ENCODE results near the gene SRSF2.
"Not testable (repeated sequence)": the region's sequence is repeated elsewhere in the genome, so short reads cannot be mapped to it uniquely, and the experiment has no call there.

Gene SRSF2

DNA sequence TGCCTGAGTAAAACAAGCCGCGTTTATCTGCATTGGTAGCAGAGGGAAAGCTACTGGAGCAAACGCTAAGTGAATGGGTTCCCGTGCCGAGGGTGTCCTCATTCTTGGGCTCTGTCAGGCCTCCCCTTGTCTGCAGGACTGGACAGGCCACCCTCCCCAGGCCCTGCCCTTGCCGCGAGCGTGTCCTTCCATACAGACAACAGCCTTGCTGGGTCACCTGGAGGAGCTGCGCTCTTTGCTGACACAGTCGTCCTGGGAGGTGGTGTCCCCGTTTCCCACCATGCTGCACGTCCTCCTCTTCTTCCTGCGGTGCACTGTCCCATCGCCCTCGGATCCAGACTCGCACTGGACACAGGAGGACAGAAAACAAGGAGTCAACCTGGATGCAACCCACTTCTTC lies 18.6 kb downstream of the SRSF2 start:
- no peak for DNase-seq

DNA sequence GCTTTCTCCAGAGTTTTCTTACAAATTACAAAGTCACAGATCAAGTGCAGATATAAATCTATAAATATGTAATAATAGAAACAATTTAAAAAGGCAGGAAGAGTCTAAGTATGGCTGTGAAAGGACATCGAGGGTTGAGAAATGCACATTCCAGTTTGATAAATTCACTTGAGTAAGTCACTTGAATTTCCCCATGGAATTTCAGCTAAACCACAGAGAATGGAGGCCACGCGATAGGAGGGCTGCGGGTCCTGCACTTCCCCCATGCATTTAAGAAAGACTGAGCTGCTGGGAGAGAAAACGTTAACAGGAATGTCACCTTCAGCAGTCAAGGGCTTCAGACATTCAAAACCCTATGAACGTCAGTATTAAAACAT lies 20.3 kb downstream of the SRSF2 start:
- no peak for DNase-seq

DNA sequence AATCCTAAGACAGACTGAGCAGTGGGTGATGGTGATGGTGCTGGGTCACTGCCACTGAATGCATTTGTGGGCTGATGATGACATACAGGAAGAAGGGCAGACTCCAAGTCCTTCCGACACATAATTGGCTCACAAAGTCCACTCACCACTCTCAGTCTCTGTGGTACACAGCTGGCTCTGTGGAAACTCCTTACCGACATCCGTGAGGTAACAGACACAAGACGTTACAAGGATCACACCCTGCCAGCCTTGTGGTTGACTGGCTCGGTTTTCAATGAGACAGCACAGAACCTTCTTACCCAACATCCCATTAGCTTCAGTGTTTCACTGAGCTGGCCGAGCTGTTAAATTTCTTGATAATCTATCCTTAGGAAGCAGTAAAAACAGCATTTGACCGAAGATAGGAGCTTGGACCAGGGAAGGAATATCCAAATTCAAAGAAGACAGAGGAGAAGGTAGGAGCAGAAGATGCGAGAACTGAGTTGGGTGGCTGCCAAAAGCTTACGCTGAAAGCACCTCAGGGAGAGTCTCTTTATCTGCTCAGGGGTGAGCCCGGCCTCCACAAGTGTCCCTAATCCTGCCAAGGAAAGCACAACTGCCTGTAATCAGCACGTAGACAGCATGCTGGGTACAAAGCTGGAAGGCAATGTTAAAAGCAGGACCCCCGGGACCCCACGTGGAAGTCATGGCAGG lies 20.8 kb downstream of the SRSF2 start:
- no peak for DNase-seq

DNA sequence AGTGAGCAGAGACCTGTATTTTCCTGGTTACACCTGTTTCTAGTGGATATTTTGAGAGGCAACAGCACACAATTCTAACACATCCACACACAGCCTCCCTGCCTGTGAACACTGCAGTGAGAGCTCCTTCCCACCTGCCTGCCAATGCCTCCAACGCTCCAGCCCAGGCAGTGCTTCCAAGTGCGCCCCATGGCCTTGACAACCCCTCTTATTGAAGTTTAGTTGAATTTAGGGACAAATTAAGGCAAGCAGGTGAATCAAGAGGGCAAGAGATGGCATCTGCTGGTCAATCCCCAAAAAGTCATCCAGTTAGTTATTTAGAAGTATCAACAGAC lies 21.7 kb downstream of the SRSF2 start:
- DNase-seq: no peak

GRCh38 chr17:76714822-76715495 lies 22.2 kb downstream of the SRSF2 start:
- DNase-seq: no peak

GRCh38 chr17:76714336-76714735 lies 22.8 kb downstream of the SRSF2 start:
- DNase-seq: no peak

DNA sequence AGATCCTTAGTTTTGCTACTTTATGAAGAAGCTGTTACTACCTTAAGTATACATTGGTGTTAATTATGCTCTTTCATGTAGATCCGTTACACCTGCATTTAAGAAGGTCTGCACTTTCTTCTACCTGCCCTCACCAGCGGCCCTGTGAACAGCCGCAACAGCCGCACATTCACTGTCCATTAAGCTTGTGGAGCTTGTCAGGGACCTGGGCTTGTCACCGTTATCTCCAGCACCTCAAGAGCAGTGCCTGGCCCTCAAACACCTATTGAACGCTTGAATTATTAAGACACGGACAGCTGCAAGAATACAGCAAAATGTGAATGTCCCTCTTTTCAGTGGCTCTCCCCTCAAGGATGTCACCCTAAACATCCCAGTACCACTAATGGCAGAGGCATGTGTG lies 23.4 kb downstream of the SRSF2 start:
- no peak for DNase-seq

DNA sequence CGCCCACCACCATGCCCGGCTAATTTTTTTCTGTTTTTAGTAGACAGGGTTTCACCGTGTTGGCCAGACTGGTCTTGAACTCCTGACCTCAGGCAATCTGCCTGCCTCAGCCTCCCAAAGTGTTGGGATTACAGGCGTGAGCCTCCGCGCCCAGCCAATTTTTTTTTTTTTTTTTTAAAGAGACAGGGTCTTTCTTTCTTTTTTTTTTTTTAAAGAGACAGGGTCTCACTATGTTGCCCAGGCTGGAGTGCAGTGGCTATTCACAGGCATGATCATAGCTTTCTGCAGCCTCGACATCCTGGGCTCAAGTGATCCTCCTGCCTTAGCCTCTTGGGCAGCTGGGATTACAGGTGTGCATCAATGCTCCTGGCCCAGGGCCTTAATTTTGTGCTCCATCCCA lies 24.8 kb downstream of the SRSF2 start:
- not testable (repeated sequence) for DNase-seq

- no peak for DNase-seq
Observed at GRCh38 chr17:76710863-76711611, 26.1 kb downstream of the SRSF2 start, which contains the start of gene MXRA7. Gene MXRA7, minus strand, starts transcription at chr17:76710965. Its CDS starts 19 bp downstream, at chr17:76710946.

DNA sequence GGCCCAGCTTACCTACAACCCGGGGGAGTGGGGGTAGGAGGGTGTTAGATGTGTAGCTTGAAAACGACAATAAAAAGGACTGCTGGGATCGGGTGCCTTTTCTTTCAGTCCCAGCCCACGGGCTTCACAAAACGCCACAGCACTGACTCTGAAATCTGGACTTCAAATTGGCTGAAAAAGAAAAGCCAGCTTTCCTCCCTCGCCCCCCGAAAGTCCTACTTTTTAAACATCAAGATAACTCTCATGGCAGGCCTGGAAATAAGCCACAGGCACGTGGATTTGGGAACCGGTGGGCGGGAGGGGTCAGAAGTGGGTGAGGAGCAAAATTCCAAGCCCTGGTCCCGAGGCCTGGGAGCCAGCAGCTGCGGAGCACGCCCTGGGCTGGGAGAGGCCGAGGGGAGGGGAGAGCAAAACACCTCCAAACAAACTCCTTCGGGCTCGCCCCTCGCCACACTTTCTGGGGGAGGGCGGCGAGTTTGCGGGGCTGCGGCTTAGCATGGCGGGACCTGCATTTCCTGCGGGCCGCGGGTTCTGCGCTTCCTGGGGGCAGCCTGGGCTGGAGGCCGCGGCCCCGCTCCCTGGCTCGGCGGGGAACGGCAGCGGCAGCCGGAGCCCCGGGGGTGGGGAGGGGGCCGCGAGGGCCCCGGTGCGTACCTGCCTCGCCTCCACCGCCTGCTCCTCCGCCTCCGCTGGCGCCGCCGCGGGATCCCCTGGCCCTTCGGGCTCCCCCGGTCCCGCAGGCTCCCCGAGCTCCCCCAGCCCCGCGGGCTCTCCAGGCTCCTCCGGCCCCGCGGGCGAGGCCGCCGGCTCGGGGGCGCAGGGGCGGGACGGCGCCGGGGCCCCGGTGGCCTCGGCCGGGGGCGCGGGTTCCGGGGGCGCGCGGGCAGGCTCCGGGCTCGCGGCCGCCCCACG lies 26.9 kb downstream of the SRSF2 start:
- DNase-seq: not testable (repeated sequence)

DNA sequence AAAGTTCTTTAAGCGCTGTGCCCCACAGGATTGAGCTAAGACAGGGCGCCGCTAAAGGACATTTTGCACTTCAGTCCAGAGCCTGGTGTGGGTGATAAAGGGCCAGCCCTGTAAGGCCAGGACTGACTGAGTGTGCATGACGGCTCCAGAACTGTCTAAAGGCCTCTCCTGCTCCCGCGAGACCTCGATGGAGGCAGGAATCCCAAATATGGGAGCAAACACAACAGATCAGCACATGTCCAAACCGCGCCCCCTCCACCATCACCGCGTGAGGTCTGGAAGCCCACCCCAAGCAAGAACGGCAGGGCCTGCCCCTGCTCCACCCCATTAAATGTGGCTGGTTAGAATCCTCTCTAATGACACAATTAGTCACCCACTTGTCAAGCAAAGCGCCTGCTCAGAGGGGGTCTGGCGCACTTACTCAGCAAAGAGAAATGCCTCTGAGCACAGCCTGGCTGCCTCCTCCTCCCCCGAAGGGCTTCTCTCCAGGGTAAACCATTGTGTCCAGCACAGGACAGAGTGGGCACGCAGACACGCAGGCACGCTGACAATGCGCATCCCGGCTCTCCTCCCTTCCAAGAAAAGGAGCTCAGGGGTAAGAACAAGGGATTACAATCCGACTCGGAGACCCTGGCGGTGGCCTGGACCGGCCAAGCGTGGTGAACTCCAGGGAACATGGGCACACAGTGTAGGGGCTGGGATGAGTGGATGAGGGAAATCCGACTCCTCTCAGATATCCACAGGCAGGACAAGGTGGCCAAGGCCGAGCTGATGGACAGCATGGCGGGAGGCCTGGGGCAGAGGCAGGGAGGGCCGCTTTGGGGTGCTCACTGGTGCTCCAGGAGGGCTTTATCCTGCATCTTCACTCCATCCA lies 27.8 kb downstream of the SRSF2 start:
- no peak for DNase-seq

DNA sequence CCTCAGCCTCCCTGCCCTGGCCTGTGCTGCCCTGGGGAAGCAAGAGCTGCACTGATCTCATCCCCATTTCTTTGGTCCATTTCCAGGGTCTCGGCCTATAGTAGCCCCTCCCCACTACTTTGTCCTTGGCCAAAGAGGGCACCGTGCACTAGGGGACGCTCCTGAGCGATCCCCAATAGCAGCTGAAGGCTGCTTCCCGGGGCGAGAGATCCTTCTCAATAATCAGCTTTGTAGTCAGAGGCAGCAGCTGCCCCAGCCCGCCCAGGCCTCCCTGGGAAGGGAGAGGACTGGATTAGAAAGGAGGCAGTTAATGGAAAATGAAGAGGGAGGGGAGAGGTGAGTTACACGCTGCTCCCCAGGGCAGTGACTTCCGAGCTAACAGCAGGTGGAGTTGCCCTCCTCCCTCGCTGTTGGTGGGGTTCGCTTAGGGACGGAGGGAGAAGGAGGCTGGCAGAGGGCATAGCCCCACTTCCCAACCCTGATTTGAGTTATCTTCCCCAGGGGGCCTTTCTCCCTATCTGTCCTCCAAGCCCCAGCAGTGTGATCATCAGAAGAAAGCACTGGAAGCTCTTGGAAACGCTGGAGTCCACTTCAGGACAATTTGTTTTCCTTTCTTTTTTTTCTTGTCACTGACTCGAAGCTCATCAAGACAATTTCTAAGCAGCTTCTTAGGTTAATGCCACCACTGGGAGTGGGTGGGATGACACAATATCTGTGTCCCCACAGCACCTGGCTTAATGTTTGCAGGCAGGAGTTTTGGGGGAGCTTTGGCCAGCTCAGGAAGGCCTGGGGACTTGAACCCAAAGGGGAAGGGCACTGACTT lies 28.9 kb downstream of the SRSF2 start:
- no peak for DNase-seq

DNA sequence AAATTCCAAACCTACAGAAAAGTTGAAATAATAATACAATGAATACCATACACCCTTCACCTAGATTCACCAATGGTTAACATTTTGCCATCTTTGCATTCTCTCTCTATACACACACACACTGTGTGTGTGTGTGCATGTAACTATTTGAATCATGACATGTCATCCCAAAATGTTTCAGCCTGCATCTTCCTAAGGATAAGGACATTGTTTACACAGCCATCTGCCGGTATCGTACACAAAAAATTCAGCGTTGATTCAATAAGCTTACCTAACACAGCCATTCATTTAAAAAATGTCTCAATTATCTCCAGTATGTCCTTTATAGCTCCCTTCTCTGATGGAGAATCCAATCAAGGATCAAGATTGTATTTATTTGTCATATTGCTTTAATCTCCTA lies 30.3 kb downstream of the SRSF2 start:
- no peak for DNase-seq

GRCh38 chr17:76704805-76705204 lies 32.3 kb downstream of the SRSF2 start:
- no peak for DNase-seq

DNA sequence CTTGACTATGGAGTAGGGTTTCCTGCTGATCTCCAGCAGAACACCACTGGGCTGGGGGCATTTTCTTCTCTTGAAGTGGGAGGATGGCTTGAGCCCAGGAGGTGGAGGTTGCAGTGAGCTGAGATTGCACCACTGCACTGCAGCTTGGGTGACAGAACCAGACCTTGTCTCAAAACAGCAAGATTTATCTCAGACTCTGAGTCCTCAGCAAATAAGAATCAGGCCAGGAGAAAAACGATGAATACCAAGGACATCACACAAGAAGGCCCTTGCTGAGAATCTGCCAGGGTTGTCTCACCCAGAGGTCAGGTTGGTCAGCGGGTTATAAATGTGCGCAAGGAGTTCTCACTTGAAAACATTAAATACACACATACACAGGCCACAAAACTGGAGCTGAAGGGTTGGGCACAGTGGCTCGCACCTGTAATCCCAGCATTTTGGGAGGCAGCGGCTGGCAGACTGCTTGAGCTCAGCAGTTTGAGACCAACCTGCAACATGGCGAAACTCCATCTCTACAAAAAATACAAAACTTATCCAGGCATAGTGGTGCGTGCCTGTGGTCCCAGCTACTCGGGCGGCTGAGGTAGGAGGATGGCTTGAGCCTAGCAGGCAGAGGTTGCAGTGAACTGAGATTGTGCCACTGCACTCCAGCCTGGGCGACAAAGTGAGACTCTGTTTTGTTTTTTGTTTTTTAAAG lies 34.0 kb downstream of the SRSF2 start:
- DNase-seq: no peak

DNA sequence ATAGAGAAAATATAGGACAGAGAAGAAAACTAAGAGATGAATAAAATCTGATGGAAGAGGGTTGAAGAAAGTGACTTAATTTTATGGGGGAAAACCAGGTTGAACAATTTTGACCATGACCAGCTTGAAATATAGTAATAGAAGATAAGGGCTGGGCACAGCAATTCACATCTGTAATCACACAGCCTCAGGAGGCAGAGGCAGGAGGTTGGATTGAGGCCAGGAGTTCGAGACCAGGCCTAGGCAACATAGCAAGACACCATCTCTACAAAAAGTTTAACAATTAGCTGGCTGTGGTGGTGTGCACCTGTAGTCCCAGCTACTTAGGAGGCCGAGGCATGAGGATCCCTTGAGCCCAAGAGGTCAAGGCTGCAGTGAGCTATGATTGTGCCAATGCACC lies 35.1 kb downstream of the SRSF2 start:
- DNase-seq: no peak

GRCh38 chr17:76701471-76701967 lies 35.6 kb downstream of the SRSF2 start:
- no peak for DNase-seq

DNA sequence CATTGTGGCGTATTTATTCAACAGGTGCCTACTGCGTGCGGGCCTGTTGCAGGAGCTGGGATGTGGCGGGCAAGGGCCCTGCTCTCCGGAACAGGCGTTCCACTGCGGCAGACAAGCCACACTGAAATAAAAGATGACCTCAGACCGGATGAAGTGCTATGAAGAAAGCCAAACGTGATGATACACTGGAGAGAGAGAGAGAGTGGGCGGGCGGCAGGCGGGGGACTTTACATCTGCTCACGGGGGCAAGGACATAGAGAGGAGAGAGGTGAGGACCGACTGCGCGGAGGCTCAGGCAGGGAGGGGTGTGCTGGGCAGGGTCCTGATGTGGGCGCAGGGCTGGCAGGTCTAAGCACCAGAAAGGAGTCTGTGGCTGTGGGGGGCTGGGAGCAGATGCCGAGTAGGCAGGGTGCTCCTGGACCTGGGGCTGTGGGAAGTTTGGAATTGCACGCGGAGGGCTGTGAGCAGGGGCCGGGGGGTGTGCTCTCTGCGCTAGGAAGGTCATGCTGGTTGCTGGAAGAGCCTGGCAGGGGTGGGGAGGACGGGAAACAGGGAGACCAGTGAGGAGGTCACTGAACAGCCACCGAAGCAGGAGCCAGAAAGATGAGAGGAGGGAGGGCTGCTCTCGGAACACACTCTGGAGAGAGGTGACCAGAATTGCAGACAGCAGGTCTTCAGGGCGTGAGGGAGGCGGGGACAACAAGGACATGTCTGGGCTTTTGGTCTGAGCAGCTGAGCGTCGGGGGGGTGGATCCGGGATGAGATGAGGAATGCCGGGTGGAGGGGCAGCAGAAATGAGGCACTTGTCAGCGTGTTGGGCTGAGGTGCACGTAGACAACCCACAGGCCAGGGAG lies 36.3 kb downstream of the SRSF2 start:
- DNase-seq: no peak

DNA sequence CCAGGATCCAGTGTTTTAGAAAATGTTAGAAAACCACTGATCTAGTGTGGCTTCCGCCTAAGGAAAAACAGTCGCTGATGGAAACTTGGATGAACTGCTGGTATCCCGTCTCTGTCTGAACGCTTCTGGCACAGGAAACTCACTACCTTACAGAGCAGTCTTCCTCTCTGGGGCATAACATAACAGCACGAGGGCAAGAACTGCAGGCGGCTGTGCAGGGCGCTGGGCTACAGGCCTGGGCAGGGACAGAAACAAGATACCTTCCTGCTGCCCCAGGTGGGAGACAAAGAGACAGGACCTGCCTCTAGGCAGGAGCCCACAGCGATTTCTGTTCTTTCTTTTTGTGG lies 36.9 kb downstream of the SRSF2 start:
- no peak for DNase-seq

Measured in cortex of kidney (tissue), 1 donor.